Thyroid gland (tissue), 4 donors: Measurements from ENCODE around the gene C1QL4.

Experiments
- CTCF ChIP-seq, 6 experiments: fragments of 200-600 bp in 3 of 6; fragments of 450-650 bp in 3 of 6; sonication (generic) in 3 of 6; IDR thresholded peaks; one replicate each; pipeline ENCODE4 v1.5.1; 2016 to 2019; ENCODE audit warnings: antibody characterized with exemption in 6 of 6, mild to moderate bottlenecking in 2 of 6, inconsistent platforms in 1 of 6, moderate library complexity in 1 of 6
- POLR2A ChIP-seq, 2 donors: fragments of 450-650 bp; IDR thresholded peaks; one replicate each; pipeline ENCODE4 v1.6.1; 2017; ENCODE audit warnings: antibody characterized with exemption in 2 of 2, mild to moderate bottlenecking in 2 of 2, moderate library complexity in 1 of 2

- TF ChIP-seq CTCF (IDR thresholded peaks at IDR 0.05), result no peak
- TF ChIP-seq POLR2A (IDR thresholded peaks at IDR 0.05), result no peak
These were observed 49.1 kb downstream of the C1QL4 start for GRCh38 chr12:49287876-49288275.
